Coronary artery (tissue), 2 donors: ENCODE results near the gene CH25H.
"Not testable (repeated sequence)": the region's sequence is repeated elsewhere in the genome, so short reads cannot be mapped to it uniquely, and the experiment has no call there.

Source experiments
- DNase-seq: peaks from one replicate; pipeline ENCODE4 v3.0.0-alpha.2; 2017; ENCODE audit warnings: low spot score
- H3K27ac ChIP-seq, 2 donors: fragments of 200-600 bp; sonication (generic); one replicate each; pipeline ENCODE4 v1.5.1; 2016 to 2019
- H3K4me3 ChIP-seq: fragments of 200-600 bp; sonication (generic); 2 replicates; pipeline ENCODE4 v1.5.1; 2016; ENCODE audit warnings: mild to moderate bottlenecking, moderate library complexity
- TF ChIP-seq, protein P1 (sequence below): fragments of 200-600 bp; sonication (generic); IDR thresholded peaks from one replicate; pipeline ENCODE4 v1.5.1; 2019; ENCODE audit warnings: antibody characterized with exemption

Gene CH25H

DNA sequence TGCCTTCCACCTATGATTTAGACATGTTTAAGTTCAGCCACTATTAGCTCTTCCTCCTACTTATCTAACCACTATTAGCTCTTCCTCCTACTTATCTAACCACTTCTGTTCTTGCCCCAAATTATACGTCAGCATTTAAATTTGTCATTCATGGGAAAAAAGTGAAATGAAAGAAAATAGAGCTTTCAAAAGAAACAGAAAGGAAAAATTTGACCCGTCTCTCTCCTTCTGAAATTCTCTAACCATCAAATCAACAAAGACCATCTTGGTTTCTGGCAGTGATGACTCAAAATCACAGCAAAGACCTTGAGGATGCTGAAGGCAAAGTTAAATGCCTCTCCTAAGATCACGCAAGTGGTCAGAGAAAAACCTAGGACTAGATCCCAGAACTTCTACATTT, 41.9 kb upstream of the CH25H start:
- DNase-seq: no peak
- TF ChIP-seq, protein P1, sequence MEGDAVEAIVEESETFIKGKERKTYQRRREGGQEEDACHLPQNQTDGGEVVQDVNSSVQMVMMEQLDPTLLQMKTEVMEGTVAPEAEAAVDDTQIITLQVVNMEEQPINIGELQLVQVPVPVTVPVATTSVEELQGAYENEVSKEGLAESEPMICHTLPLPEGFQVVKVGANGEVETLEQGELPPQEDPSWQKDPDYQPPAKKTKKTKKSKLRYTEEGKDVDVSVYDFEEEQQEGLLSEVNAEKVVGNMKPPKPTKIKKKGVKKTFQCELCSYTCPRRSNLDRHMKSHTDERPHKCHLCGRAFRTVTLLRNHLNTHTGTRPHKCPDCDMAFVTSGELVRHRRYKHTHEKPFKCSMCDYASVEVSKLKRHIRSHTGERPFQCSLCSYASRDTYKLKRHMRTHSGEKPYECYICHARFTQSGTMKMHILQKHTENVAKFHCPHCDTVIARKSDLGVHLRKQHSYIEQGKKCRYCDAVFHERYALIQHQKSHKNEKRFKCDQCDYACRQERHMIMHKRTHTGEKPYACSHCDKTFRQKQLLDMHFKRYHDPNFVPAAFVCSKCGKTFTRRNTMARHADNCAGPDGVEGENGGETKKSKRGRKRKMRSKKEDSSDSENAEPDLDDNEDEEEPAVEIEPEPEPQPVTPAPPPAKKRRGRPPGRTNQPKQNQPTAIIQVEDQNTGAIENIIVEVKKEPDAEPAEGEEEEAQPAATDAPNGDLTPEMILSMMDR: no peak
- Histone ChIP-seq H3K27ac (no peak overlapping the region), H3K4me3 (no peak overlapping the region)

DNA sequence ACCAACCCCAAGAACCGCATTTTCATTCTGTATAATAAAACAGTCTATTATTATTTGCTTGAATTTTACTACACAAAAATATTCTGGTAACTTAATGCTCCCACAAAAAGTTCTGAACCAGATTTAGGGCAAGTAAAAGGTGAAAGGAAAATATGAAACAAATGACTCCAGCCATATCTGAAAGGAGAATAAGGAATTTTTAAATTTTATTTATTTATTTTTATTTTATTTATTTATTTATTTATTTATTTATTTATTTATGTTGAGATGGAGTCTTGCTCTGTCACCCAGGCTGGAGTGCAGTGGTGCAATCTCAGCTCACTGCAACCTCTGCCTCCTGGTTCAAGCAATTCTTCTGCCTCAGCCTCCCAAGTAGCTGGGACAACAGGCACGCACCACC, 40.5 kb upstream of the CH25H start:
- H3K27ac ChIP-seq, DNase-seq, H3K4me3 ChIP-seq: not testable (repeated sequence)

DNA sequence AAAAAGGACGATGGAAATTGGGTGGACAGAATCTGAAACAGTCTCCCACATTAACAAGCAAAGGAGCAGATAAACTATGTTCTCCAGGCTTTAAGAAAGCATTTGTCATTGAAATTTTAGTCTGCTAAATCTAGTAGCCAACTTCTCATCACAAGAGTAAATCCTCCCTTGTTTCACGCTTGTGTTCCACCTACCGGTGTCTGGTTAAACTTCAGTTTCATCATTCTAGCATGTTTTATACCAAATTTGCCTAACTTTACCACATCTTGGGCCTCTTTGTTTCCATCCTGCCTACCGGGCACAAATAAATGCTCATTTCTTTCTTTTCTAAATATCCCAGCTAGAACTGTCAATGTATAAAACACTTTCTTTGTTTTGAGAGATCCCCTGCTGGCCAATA, 38.7 kb upstream of the CH25H start:
- Histone ChIP-seq H3K4me3 (no peak overlapping the region), H3K27ac (no peak overlapping the region)
- TF ChIP-seq, protein P1: no peak
- DNase-seq: no peak

DNA sequence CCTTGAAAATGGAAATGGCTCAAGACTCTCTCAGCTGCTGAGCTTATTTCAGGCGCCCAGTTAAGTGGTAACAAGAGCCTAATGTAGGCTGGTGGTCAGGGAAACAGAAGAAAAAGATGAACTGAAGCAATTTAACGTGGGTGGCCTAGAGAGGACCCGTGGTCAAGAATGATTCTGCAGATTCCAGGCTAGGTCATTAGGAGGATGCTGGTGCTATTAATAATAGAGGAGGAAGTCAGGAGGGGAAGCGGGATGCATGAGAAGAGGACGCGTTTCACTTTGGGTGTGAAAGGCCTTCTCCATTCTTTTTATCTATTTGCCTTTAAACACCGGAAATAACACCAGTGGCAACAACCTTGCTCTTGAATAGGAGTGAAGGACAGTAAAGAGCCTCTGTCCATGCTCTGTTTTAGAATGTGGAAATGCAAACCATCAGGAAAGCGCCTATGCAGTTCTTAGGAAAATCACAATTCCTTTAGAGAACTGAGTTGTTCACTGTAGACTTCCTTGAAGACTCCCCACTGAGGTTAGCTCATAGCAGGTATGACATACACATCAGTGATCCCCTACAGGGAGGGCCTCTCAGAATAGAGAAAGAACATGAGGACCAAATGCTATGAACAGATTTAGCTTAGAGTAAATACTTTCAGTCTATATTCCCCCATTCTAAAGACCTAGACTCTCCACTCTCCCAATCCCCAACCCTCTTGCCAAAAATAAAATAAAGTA, 35.9 kb upstream of the CH25H start:
- Histone ChIP-seq H3K4me3 (no peak overlapping the region), H3K27ac (peak overlapping the region in 1 of 2 donors; percentile 35)
- TF ChIP-seq, protein P1: no peak
- no peak for DNase-seq

DNA sequence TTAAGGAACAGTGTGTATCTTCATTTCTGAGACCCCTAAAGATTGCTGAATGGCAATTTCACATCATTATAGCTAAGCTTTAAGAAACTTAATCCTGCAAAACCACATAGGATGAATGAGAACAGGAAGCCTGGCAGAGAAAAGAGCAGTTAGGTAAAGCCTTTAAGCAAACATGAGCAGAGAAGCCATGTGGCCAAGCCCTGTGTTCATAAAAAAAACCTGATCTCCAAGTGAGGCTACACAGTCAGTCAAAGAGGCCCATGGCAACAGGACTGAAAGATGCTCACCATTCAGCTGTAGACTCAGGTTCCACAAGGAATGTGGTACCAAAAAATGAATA, 35.2 kb upstream of the CH25H start:
- Histone ChIP-seq H3K4me3 (no peak overlapping the region), H3K27ac (no peak overlapping the region)
- DNase-seq: no peak
- TF ChIP-seq, protein P1: no peak

DNA sequence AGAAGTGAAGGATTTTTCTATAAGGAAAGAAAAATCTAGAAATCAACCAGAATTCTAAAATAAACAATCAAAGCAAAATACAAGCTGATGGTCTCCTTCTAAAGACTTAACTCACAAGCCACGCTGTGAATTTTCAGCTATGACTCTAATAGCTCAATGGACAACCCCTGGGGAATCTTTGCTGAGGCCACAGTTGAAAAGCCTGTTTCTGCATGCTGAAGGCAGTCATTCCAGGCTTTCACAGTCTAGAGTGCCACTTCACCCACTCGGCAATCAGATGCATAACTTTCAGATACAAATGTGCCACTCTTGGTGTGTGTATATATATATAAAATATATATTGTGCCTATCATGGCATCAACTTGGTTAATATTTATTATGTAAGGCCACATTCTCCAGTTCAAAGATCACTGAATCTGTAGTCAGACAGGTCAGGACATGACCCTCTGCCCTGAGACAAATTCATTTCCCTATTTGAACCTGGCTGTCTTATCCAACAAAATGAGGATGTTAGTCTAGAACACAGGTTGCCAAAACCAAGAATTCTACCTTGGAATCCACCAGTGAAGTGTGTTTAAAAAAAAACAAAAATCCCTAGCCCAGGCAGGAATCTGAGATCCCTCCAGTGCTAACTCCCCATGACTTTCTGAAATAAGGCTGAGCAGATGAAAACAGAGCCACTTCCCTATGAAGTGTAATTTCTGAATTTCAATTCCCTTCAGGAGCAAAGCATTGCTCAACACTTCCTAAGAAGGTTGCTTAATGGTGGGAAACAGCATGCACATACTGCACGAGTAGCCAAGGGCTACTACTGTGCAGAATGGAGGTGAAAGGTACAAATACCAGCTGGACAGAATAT, 34.6 kb upstream of the CH25H start:
- no peak overlapping the region for H3K4me3 ChIP-seq
- TF ChIP-seq, protein P1: no peak
- no peak for DNase-seq
- peak overlapping the region in 1 of 2 donors; percentile 22 for H3K27ac ChIP-seq

DNA sequence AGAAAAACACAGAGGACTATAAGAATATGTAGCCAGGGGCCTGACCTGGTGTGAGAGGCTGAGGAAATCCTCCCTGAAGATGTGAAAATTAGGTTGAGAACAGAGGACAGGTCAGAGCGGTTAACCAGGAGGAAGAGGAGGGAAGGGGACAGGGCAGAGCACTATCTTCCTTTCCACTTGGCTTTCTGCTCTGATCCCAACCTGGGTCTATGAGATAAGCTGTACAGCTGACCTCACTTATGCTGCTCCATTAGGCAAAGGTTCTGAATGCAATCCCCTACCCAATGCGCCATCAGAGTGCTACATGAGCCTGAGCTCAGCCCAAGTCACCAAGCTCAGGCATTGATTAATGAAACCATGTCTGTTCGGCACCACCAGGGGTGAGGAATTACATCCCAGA, 33.9 kb upstream of the CH25H start:
- no peak for DNase-seq
- H3K27ac ChIP-seq: peak overlapping the region in 1 of 2 donors; percentile 22
- TF ChIP-seq, protein P1: no peak
- no peak overlapping the region for H3K4me3 ChIP-seq
